Measurements from ENCODE around the gene NDUFA3. TPM values are rescaled to one million over a fixed set of nuclear protein-coding genes. Genes with fewer than 3 reads are reported as not detected.

NDUFA3 gene
- total RNA-seq, 1 donor from 2014 or later = 74.5 TPM

Other genes starting within 250 kb of the NDUFA3 start
- gene MYADM, start 235.0 kb upstream of the NDUFA3 start, total RNA-seq = 15.2 TPM
- 0.08 TPM for gene PRKCG, start 220.7 kb upstream of the NDUFA3 start, total RNA-seq
- not detected for gene CACNG7, start 193.6 kb upstream of the NDUFA3 start, total RNA-seq
- not detected for gene CACNG8, start 139.9 kb upstream of the NDUFA3 start, total RNA-seq
- not detected for gene CACNG6, start 111.2 kb upstream of the NDUFA3 start, total RNA-seq
- gene VSTM1, start 39.0 kb upstream of the NDUFA3 start, total RNA-seq = not detected
- gene TARM1, start 21.5 kb upstream of the NDUFA3 start, total RNA-seq = not detected
- 0.91 TPM for gene OSCAR, start 2.1 kb upstream of the NDUFA3 start, total RNA-seq
- gene TFPT, start 12.8 kb downstream of the NDUFA3 start, total RNA-seq = 4.3 TPM
- gene PRPF31, start 12.9 kb downstream of the NDUFA3 start, total RNA-seq = 23.2 TPM
- 19.0 TPM for gene CNOT3, start 34.9 kb downstream of the NDUFA3 start, total RNA-seq
- 1.3 TPM for gene LENG1, start 56.9 kb downstream of the NDUFA3 start, total RNA-seq
- gene TMC4, start 70.3 kb downstream of the NDUFA3 start, total RNA-seq = 1.9 TPM
- gene MBOAT7, start 86.7 kb downstream of the NDUFA3 start, total RNA-seq = 34.3 TPM
- gene TSEN34, start 88.5 kb downstream of the NDUFA3 start, total RNA-seq = 17.4 TPM
- 482 TPM for gene RPS9, start 98.0 kb downstream of the NDUFA3 start, total RNA-seq
- gene LILRB3, start 120.2 kb downstream of the NDUFA3 start, total RNA-seq = 1.2 TPM
- 0.75 TPM for gene LILRA6, start 139.9 kb downstream of the NDUFA3 start, total RNA-seq
- 8.7 TPM for gene LILRB5, start 154.4 kb downstream of the NDUFA3 start, total RNA-seq
- gene LILRB2, start 178.3 kb downstream of the NDUFA3 start, total RNA-seq = 1.7 TPM
- 1.4 TPM for gene LILRA5, start 210.3 kb downstream of the NDUFA3 start, total RNA-seq
- gene LILRA4, start 236.3 kb downstream of the NDUFA3 start, total RNA-seq = not detected